Peyer's patch (tissue), 4 donors: Measurements from ENCODE around the gene CDKAL1.
"Not testable (repeated sequence)": the region's sequence is repeated elsewhere in the genome, so short reads cannot be mapped to it uniquely, and the experiment has no call there.

Experiments
- CTCF ChIP-seq, 6 experiments: fragments of 450-650 bp in 4 of 6; fragments of 200-600 bp in 2 of 6; sonication (generic) in 1 of 6; IDR thresholded peaks; one replicate each; pipeline ENCODE4 v1.5.1; 2017 to 2019; ENCODE audit warnings: antibody characterized with exemption in 6 of 6, mild to moderate bottlenecking in 3 of 6, moderate library complexity in 1 of 6
- POLR2A ChIP-seq, 2 donors: fragments of 450-650 bp; IDR thresholded peaks; one replicate each; pipeline ENCODE4 v1.5.1; 2017; ENCODE audit warnings: antibody characterized with exemption in 2 of 2, mild to moderate bottlenecking in 2 of 2, moderate library complexity in 2 of 2

DNA sequence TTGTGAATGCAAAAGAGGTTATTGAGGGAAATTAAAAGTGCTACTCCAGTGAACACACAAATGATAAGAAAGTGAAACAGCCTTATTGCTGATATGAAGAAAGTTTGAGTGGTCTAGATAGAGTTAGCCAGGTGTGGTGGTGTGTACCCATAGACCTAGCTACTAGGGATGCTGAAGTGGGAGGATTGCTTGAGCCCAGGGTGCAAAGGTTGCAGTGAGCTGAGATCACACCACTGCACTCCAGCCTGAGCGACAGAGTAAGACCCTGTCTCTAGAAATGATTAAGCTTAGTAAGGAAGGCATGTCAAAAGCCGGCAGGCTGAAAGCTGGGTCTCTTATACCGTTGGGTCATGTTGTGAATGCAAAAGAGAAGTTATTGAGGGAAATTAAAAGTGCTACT, 389.8 kb downstream of the CDKAL1 start:
- not testable (repeated sequence) for TF ChIP-seq CTCF, POLR2A (IDR thresholded peaks at IDR 0.05)
